CD4-positive, alpha-beta T cell (primary cell): ENCODE results near the gene KIF5B. TPM values are rescaled to one million over a fixed set of nuclear protein-coding genes. Genes with fewer than 3 reads are reported as not detected.
"Not testable (repeated sequence)": the region's sequence is repeated elsewhere in the genome, so short reads cannot be mapped to it uniquely, and the experiment has no call there.

Experiments
- ATAC-seq: fragments of 200-7000 bp; cut with Tn5 transposase; one replicate; pipeline ENCODE4 v1.10.0; 2022; ENCODE audit warnings: mild to moderate bottlenecking; ENCODE audit not compliant: poor library complexity
- CTCF ChIA-PET: fragments of 350-600 bp; sonication (Branson Sonifier 250); formaldehyde crosslinking; loops from one replicate; lab custom pipeline; 2021; ENCODE audit warnings: antibody characterized with exemption, inconsistent platforms; lab: Charles Lee
- POLR2A ChIA-PET: fragments of 350-600 bp; sonication (Branson Sonifier 250); formaldehyde crosslinking; loops from one replicate; lab custom pipeline; 2021; ENCODE audit warnings: antibody characterized with exemption, inconsistent platforms; lab: Charles Lee
- DNase-seq, 14 experiments: peaks; one replicate each; pipeline ENCODE4 v3.0.0-alpha.2; 2013 to 2020; ENCODE audit warnings: mixed read lengths in 2 of 14
- H3K27ac ChIP-seq, 2 donors: one replicate each; pipeline versions ENCODE4 v1.5.1 to v1.7.0; 2013; ENCODE audit warnings: low read length in 2 of 2, low read depth in 1 of 2, mild to moderate bottlenecking in 1 of 2
- H3K27me3 ChIP-seq, 2 experiments: 1 replicate in 1 of 2; 2 replicates in 1 of 2; pipeline versions ENCODE4 v1.6.1 to v1.7.0; 2013; ENCODE audit warnings: low read length in 2 of 2, control low read depth in 1 of 2, mild to moderate bottlenecking in 1 of 2, moderate library complexity in 1 of 2; ENCODE audit not compliant: insufficient read depth in 2 of 2, control insufficient read depth in 1 of 2
- H3K36me3 ChIP-seq: one replicate; pipeline ENCODE4 v1.6.1; 2013; ENCODE audit warnings: low read length, control low read depth; ENCODE audit not compliant: insufficient read depth
- H3K4me1 ChIP-seq: one replicate; pipeline ENCODE4 v1.6.1; 2013; ENCODE audit warnings: low read length, control low read depth; ENCODE audit not compliant: insufficient read depth
- H3K4me3 ChIP-seq: one replicate; pipeline ENCODE4 v1.5.1; 2013; ENCODE audit warnings: mild to moderate bottlenecking, low read length, moderate library complexity
- H3K9me3 ChIP-seq, 2 experiments: 1 replicate in 1 of 2; 2 replicates in 1 of 2; pipeline versions ENCODE4 v1.6.1 to v1.7.0; 2013; ENCODE audit warnings: low read length in 2 of 2, mild to moderate bottlenecking in 2 of 2, control low read depth in 1 of 2, moderate library complexity in 1 of 2; ENCODE audit not compliant: control insufficient read depth in 1 of 2, insufficient read depth in 1 of 2
- H3K27ac Mint-ChIP-seq: one replicate; pipeline ENCODE4 v1.8.0; 2020; ENCODE audit warnings: mixed read lengths
- H3K27me3 Mint-ChIP-seq: one replicate; pipeline ENCODE4 v1.8.0; 2021; ENCODE audit warnings: mixed read lengths
- H3K36me3 Mint-ChIP-seq: one replicate; pipeline ENCODE4 v1.8.0; 2021; ENCODE audit warnings: low read depth, mixed read lengths
- H3K4me1 Mint-ChIP-seq: one replicate; pipeline ENCODE4 v1.8.0; 2021; ENCODE audit warnings: low read depth, mixed read lengths
- H3K4me3 Mint-ChIP-seq: one replicate; pipeline ENCODE4 v1.8.0; 2020; ENCODE audit warnings: mild to moderate bottlenecking, mixed read lengths
- H3K9me3 Mint-ChIP-seq: one replicate; pipeline ENCODE4 v1.8.0; 2020; ENCODE audit warnings: mixed read lengths
- CTCF ChIP-seq: fragments of 200-600 bp; IDR thresholded peaks from one replicate; pipeline ENCODE4 v1.8.0; 2022; ENCODE audit warnings: antibody characterized with exemption, mild to moderate bottlenecking
- intact Hi-C, 2 experiments: fragments of 100-400 bp; cut with DNase I in 1 of 2; cut with micrococcal nuclease in 1 of 2; formaldehyde crosslinking; loops; one replicate each; pipeline versions ENCODE4 v1.15.1 to v1.9.0; 2023 to 2025; cut with DNase I, micrococcal nuclease
- total RNA-seq, 174 experiments: library from RNA in 2 of 174; stranded (reverse) in 2 of 174; gene quantifications; one replicate each; pipeline ENCODE4 v1.2.3 and lab custom pipeline; 2021 to 2026

Gene KIF5B
- total RNA-seq, 2 experiments from 2014 or later, result 58.3 to 59.0 TPM

- no peaks in the 10 kb centered on the region for H3K4me1 ChIP-seq
- H3K27ac Mint-ChIP-seq, result no peak overlapping the region
- no peaks in the 10 kb centered on the region for H3K4me1 Mint-ChIP-seq
- no peaks in the 10 kb centered on the region for H3K36me3 Mint-ChIP-seq
- H3K36me3 ChIP-seq, result no peaks in the 10 kb centered on the region
- no peaks in the 10 kb centered on the region for H3K27me3 ChIP-seq
- ChIA-PET POLR2A (no interaction called here), CTCF (no interaction called here)
- no peaks in the 10 kb centered on the region for H3K9me3 ChIP-seq
- ATAC-seq (no peak), DNase-seq (no peak)
- no peak overlapping the region for H3K27ac ChIP-seq
- H3K4me3 Mint-ChIP-seq, result no peak overlapping the region
- intact Hi-C loops, result no loop called here
- TF ChIP-seq CTCF, result no peak
- H3K4me3 ChIP-seq, result no peak overlapping the region
- no peaks in the 10 kb centered on the region for H3K27me3 Mint-ChIP-seq
- H3K9me3 Mint-ChIP-seq, result no peaks in the 10 kb centered on the region
Observed at GRCh38 chr10:32068569-32068968, 12.3 kb upstream of the KIF5B start.

GRCh38 chr10:32067931-32068330 lies 11.7 kb upstream of the KIF5B start:
- H3K27me3 Mint-ChIP-seq, POLR2A ChIA-PET, CTCF ChIA-PET: not testable (repeated sequence)

GRCh38 chr10:32065856-32066255 lies 9.6 kb upstream of the KIF5B start:
- no peaks in the 10 kb centered on the region for H3K9me3 Mint-ChIP-seq
- Histone ChIP-seq H3K4me1 (no peaks in the 10 kb centered on the region), H3K4me3 (no peak overlapping the region), H3K36me3 (no peaks in the 10 kb centered on the region), H3K27ac (no peak overlapping the region), H3K27me3 (no peaks in the 10 kb centered on the region), H3K9me3 (no peaks in the 10 kb centered on the region)
- ChIA-PET POLR2A (interaction anchor here (1.7 kb wide), 1 partner anchor 9 kb away, joined by 6 read pairs; the partner anchor contains the start of gene KIF5B), CTCF (no interaction called here)
- intact Hi-C loops, result no loop called here
- H3K27ac Mint-ChIP-seq, result no peak overlapping the region
- ATAC-seq, result no peak
- no peak for TF ChIP-seq CTCF
- peak in 2 of 14 experiments; percentile 31 to 45 for DNase-seq
- H3K4me3 Mint-ChIP-seq, result no peak overlapping the region
- H3K27me3 Mint-ChIP-seq, result no peaks in the 10 kb centered on the region
- no peaks in the 10 kb centered on the region for H3K4me1 Mint-ChIP-seq
- H3K36me3 Mint-ChIP-seq, result no peaks in the 10 kb centered on the region

More at GRCh38 chr10:32067931-32068330, 11.7 kb upstream of the KIF5B start:
- H3K4me1 ChIP-seq, H3K36me3 Mint-ChIP-seq, DNase-seq, H3K27ac ChIP-seq, H3K4me1 Mint-ChIP-seq, H3K4me3 Mint-ChIP-seq, H3K36me3 ChIP-seq, H3K27me3 ChIP-seq, H3K9me3 Mint-ChIP-seq, H3K9me3 ChIP-seq, H3K4me3 ChIP-seq, ATAC-seq, H3K27ac Mint-ChIP-seq, intact Hi-C loops: not testable (repeated sequence)

GRCh38 chr10:32061440-32061839 lies 5.2 kb upstream of the KIF5B start:
- Histone ChIP-seq H3K9me3 (no peaks in the 10 kb centered on the region), H3K27me3 (no peaks in the 10 kb centered on the region), H3K27ac (no peak overlapping the region), H3K36me3 (no peaks in the 10 kb centered on the region), H3K4me3 (no peak overlapping the region), H3K4me1 (peaks cover 8% of the 10 kb centered on the region)
- ChIA-PET POLR2A (no interaction called here), CTCF (no interaction called here)
- no peak overlapping the region for H3K27ac Mint-ChIP-seq
- H3K4me1 Mint-ChIP-seq, result peaks cover 8% of the 10 kb centered on the region
- no peaks in the 10 kb centered on the region for H3K27me3 Mint-ChIP-seq
- no peak overlapping the region for H3K4me3 Mint-ChIP-seq
- peaks cover under 1% of the 10 kb centered on the region for H3K36me3 Mint-ChIP-seq
- intact Hi-C loops, result no loop called here
- TF ChIP-seq CTCF, result no peak
- ATAC-seq (no peak), DNase-seq (no peak)
- no peaks in the 10 kb centered on the region for H3K9me3 Mint-ChIP-seq
